Globus pallidus (tissue), 1 donor: Measurements from ENCODE around the gene MAB21L3.

Experiments used
- DNase-seq: peaks from one replicate; pipeline ENCODE4 v3.0.0-alpha.2; 2015; ENCODE audit warnings: low spot score

The MAB21L3 gene

DNA sequence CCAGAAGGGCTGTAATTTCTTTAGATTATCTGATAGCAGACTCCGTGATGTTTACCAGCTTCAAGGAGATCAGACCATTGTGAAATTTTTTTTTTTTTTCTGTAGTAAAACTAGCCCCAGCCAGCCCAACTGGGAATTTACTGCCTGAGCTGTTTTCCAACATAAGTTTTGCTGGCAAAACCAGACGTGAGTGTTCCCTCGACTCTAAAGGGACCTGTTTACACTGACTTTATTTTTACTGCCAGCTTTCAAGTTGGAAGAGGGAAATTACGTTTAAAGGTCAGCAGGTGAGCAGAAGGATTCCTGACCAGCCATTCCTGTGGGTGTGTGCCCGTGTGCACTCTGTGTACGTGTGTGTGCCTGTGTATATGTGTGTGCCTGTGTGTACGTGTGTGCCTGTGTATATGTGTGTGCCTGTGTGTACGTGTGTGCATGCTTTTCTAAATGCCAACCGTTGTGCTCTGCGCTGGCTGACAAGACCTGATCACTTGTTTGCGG is 374 bp downstream of the MAB21L3 start:
- no peak for DNase-seq

- no peak for DNase-seq
Observed at GRCh38 chr1:116112388-116113140, 1.4 kb downstream of the MAB21L3 start.

- DNase-seq: no peak
Observed at GRCh38 chr1:116113615-116114014, 2.4 kb downstream of the MAB21L3 start.

- no peak for DNase-seq
Observed at GRCh38 chr1:116115476-116116439, 4.6 kb downstream of the MAB21L3 start.

DNA sequence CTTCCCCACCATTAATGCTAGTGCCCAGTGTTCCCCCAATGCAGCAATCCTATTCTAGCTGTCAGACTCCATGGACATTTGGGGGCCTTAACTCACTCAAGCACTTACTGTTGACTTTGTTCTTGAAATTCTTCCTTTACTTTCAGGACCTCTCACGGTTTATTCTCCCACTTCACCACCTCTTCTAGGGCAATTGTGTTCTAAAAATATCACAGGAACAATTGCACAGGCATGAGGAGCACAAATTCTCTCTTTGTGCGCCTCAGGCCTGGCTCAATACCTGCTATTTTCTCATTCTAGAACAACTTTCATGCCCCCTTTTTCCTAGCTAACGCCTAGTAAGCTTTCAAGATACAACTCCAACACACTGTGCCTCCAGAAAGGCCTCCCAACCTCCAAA is 7.3 kb downstream of the MAB21L3 start:
- DNase-seq: no peak

- no peak for DNase-seq
Observed at GRCh38 chr1:116119876-116120275, 8.7 kb downstream of the MAB21L3 start.

GRCh38 chr1:116122955-116123757 is 12.0 kb downstream of the MAB21L3 start:
- no peak for DNase-seq

GRCh38 chr1:116123837-116124533 is 12.8 kb downstream of the MAB21L3 start:
- DNase-seq: no peak

DNA sequence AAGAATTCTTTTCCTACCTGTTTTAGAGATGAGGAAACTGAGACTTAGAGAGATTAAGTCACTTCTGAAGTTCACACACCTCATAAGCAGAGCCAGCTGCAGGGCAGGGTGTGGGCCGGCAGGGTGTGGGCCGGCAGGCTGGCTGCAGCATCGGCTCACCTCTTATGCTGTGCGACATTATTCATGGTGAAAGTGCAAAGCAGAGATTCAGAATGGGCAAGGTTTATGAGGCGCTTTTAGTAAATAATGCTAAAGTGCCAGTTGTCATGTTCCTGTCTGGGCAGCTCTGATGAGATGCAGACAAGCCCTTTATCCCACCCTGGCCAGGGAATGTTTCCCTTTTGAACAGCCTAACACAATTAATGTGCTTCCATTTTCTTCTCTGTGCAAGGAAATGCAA is 14.6 kb downstream of the MAB21L3 start:
- DNase-seq: no peak

DNA sequence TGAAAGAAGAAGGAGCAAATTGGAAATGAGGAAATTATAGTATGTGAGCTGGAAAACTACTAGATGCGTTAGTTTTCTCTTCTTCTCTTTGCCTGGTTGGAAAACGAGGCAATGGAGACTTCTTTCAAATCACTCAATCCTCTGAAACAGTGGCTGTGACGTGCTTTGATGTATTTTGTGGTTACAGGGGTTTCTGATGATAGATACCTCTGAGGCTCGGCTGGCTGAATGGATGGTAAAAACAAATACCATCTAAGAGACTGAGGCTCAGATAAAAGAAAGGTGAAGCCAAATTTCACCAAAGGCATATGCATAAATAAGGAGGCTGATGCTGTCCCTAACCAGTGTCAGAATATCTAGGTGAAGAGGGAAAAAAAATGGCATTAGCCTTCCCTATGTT is 15.1 kb downstream of the MAB21L3 start:
- no peak for DNase-seq

DNA sequence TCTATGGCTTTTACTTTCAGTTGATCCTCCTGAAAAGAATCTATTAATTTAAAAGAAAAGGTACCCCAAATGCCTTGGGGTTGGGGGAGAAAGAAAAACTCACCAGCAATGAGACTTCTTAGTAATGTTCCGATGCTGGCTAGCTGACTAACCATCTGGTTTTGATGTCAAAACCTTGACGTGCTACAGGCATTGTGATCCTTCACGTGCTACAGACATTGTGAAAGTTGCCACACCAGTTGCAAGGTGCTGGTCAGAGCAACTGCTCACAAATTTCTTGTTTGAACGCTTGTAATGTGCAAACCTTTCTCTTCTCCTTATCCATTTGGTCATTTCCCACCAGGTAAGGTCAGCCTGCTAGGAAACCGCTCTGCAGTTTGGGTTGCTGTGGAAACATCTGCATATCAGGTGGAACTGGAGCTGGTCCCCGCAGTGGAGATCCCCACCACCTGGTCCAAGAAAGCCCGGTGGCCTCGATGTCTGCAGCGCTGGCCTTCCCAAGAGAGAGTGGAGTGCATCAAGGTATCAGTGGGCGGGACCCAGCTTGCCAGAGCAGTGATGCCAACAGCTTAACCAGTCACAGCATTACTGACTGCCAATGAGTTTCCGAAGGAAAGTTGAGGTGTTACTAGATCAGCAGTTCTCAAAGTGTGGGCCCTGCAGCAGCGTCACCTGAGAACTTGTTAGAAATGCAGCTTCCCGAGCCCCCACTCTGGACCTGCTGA is 16.1 kb downstream of the MAB21L3 start:
- no peak for DNase-seq

GRCh38 chr1:116127848-116128540 is 16.8 kb downstream of the MAB21L3 start:
- DNase-seq: no peak

- no peak for DNase-seq
Observed at GRCh38 chr1:116128664-116129063, 17.5 kb downstream of the MAB21L3 start.

DNA sequence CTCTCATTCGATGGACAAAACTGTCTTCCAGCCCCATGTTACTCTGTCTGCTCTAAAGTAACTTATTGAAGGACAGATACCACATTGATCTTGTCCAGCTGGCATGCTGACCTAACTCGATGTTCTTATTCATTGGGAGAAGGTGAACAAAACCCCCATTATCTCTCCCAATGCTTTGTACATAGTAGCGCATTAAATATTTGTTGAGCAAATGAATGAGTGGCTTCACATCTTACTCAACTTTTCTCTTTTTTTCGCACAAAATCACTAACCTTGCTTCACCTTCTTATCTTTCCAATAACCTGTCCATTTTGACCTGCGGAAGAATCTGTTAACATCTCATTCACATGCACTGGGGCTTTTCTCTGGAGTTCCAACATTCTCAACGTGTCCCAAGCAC is 18.3 kb downstream of the MAB21L3 start:
- no peak for DNase-seq

- DNase-seq: no peak
Observed at GRCh38 chr1:116130356-116130755, 19.2 kb downstream of the MAB21L3 start.

- no peak for DNase-seq
Observed at GRCh38 chr1:116131170-116131569, 20.0 kb downstream of the MAB21L3 start.

DNA sequence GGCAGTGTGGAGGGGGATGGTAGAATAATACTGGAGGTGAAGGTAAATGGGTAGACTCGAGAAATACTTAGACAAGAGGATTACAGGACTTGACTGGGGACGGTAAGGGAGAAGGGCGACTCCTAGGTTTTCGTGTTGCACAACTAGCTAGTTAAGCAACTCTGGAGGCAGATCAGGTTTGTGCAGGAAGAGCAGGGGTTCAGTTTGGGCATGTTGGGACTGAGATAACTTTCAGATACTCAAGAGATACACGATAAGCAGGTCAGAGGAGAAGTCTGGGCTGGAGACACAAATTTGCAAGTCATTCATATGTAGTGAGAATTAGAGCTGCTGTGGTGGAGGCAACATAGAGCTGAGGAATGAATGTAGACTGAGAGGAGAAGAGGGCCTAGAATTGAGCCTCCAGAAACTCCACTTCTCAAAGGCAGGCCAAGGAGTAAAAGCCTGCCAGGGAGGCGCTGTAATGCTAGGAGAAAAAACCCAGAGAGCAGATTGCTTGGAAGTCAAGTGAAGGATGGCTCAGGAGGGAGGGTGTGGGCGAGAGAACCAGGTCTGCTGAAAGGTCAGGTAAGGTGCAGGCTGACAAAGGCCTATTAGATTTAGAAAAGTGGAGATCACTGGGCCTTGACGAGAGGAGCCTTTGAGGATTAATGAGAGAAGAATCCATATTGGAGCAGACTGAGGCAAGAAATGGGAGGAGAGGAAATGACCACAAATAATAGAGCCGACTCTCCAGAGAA is 20.8 kb downstream of the MAB21L3 start:
- no peak for DNase-seq

DNA sequence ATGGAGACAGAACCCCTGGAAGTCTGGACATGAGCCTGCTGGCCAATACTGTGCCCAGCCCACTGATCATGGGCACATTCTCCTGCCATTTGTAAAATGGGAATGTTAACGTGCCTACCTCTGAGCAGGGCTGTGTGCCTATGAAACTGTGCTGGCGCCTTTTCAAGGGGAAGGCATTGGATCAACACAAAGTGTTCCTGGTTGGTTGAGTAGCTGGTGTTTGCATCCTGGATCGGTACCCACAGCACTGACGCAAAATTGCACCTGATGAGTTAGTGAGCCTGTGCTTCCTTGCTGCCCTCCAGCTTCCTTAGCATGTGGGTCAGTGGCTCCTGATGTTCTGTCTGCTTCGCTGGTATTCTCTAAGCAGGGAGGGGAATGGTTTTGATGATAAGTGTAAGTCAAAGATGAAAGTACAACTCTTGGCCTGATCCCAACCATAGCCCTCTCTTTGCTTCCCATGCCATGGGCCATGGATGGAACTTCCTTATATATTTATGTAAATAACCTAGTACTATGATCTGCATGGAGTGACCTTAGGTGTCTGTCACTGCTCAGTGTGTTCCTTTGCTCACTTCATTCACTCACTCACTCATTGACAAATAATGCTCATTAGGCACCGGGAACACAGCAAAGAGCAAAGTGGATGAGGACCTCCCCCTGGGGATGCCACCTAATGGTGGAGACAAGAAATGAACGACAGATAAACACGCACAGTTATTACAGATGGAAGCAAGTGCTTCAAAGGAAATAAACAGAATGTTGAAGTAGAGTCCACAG is 22.7 kb downstream of the MAB21L3 start:
- no peak for DNase-seq

- DNase-seq: no peak
Observed at GRCh38 chr1:116134476-116134773, 23.2 kb downstream of the MAB21L3 start.
